Kidney epithelial cell (primary cell): ENCODE results near the gene ACSM5. TPM values are rescaled to one million over a fixed set of nuclear protein-coding genes. Genes with fewer than 3 reads are reported as not detected.
"Not testable (repeated sequence)": the region's sequence is repeated elsewhere in the genome, so short reads cannot be mapped to it uniquely, and the experiment has no call there.

Experiments used
- DNase-seq: peaks from one replicate; pipeline ENCODE4 v3.0.0-alpha.2; 2010; ENCODE audit warnings: low read depth
- H3K27me3 ChIP-seq: 2 replicates; pipeline ENCODE4 v1.6.0; 2011; ENCODE audit warnings: low read length; ENCODE audit not compliant: control insufficient read depth, insufficient read depth
- H3K36me3 ChIP-seq: 2 replicates; pipeline ENCODE4 v1.5.1; 2011; ENCODE audit warnings: low read length; ENCODE audit not compliant: control insufficient read depth, insufficient read depth
- H3K4me3 ChIP-seq: 2 replicates; pipeline ENCODE4 v1.5.1; 2011; ENCODE audit warnings: low read depth, mild to moderate bottlenecking, control low read depth, low read length
- total RNA-seq: library from RNA; depleted of rRNA; stranded (reverse); fragments of >200 nt; gene quantifications from 2 replicates; pipeline ENCODE4 v1.2.3, GENCODE V29; 2015
- TF ChIP-seq, protein P1 (sequence below): IDR thresholded peaks from 2 replicates; pipeline ENCODE4 v1.5.1; 2011; ENCODE audit warnings: mild to moderate bottlenecking, moderate library complexity, low read length, control low read depth, inconsistent platforms; ENCODE audit not compliant: insufficient read depth, poor library complexity, severe bottlenecking

ACSM5 gene
- total RNA-seq, 1 donor from 2014 or later = not detected

DNA sequence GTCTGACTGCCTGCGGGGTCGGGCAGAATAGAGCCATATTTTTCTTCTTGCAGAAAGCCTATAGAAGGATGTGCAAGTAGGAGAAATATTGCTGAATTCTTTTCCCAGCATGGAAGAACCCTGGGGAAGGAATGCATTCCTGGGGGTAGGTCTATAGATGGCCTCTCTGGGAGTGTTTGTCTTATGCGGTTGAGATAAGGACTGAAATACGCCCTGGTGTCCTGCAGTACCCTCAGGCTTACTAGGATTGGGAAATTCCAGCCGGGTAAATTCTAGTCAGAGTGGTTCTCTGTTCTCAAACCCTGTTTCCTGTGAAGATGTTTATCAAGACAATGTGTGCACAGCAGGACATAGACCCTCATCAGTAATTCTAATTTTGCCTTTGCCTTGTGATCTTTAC is 44.3 kb downstream of the ACSM5 start:
- not testable (repeated sequence) for H3K36me3 ChIP-seq, H3K27me3 ChIP-seq, DNase-seq, H3K4me3 ChIP-seq

DNA sequence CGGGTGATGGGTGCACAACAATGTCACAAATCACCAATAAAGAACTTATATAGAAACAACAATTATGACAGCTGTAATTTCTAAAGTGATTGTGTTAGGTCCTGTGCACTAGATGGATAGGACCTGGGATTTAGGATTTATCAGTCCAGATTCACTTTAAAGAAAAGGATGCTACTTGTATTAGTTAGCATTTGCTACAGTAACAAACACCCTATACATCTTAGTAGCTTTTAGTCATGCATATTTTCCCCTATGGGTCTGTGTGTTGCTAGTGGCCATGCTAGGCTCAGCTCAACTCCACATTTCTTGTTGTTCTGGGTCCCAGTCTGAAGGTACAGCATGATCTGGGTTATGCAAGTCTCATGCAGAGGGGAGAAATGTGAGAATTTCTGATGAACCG is 49.9 kb downstream of the ACSM5 start:
- H3K36me3 ChIP-seq, H3K4me3 ChIP-seq, H3K27me3 ChIP-seq, DNase-seq: not testable (repeated sequence)

DNA sequence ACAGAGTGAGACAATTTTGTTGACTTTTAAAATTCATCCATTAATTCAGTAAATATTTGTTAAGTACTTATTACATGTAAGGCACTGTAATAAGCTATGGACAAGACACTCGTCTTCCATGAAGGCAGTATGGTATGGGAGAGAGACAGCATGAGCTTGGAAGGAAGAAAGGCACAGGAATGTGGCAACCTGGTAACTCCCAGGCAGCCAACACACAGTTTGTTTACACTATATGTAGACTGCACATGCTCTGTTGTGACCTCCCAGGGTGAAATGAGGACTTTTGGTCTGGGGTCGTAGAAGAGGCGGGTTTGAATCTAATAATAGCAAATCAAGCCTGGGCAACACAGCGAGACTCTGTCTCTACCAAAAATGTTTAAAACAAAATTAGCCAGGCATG is 51.0 kb downstream of the ACSM5 start:
- H3K4me3 ChIP-seq, DNase-seq, H3K36me3 ChIP-seq, H3K27me3 ChIP-seq: not testable (repeated sequence)

GRCh38 chr16:20468954-20469353 is 59.6 kb downstream of the ACSM5 start:
- H3K4me3 ChIP-seq, DNase-seq, H3K27me3 ChIP-seq, H3K36me3 ChIP-seq: not testable (repeated sequence)

DNA sequence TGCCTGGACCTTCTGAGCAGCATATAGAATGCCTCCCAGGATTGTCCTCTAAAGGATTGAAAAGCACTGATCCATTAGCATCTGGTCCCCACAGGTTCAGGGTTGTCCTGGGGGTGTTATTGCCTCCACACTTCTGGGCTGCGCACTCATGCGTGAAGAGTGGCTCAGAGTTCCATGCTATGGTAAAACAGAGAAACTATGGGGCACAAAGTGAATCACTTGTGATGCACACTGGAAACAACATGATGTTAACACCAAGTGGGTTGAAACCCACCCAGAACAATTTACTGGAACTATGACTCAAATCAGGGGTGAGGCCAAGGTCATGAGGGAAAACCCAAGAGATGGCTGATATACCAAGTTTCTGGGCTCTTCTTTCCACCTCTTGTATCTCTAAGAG is 60.6 kb downstream of the ACSM5 start:
- H3K27me3 ChIP-seq, DNase-seq, H3K4me3 ChIP-seq, H3K36me3 ChIP-seq: not testable (repeated sequence)

DNA sequence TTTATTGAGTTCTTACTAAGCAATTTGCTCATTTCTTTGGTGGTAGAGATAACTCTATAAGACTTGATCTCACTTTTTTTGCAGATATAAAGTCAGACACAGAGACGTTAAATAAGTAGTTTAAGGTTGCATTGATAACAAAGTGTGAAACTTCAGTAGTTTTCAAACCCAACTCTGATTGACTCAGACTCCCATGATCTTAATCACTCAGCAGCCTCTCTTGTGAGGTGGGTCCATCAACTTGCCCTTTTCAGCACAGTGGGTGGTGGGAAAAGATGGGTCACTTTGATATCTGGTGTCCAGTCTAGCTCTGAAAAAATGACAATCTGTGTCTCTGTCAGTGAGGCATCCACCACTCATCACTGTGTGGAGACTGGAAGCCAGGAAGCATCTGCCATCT is 61.4 kb downstream of the ACSM5 start:
- not testable (repeated sequence) for H3K36me3 ChIP-seq, H3K27me3 ChIP-seq, H3K4me3 ChIP-seq, DNase-seq

- not testable (repeated sequence) for DNase-seq, H3K4me3 ChIP-seq, H3K36me3 ChIP-seq, H3K27me3 ChIP-seq
These were observed 67.9 kb downstream of the ACSM5 start for GRCh38 chr16:20477188-20477744.

- not testable (repeated sequence) for DNase-seq, H3K36me3 ChIP-seq, H3K27me3 ChIP-seq
These were observed 74.7 kb downstream of the ACSM5 start for GRCh38 chr16:20483989-20484388.

GRCh38 chr16:20484726-20485125 is 75.4 kb downstream of the ACSM5 start:
- DNase-seq = no peak
- TF ChIP-seq, protein P1, sequence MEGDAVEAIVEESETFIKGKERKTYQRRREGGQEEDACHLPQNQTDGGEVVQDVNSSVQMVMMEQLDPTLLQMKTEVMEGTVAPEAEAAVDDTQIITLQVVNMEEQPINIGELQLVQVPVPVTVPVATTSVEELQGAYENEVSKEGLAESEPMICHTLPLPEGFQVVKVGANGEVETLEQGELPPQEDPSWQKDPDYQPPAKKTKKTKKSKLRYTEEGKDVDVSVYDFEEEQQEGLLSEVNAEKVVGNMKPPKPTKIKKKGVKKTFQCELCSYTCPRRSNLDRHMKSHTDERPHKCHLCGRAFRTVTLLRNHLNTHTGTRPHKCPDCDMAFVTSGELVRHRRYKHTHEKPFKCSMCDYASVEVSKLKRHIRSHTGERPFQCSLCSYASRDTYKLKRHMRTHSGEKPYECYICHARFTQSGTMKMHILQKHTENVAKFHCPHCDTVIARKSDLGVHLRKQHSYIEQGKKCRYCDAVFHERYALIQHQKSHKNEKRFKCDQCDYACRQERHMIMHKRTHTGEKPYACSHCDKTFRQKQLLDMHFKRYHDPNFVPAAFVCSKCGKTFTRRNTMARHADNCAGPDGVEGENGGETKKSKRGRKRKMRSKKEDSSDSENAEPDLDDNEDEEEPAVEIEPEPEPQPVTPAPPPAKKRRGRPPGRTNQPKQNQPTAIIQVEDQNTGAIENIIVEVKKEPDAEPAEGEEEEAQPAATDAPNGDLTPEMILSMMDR = no peak
- H3K4me3 ChIP-seq = no peak overlapping the region
- H3K36me3 ChIP-seq = no peaks in the 10 kb centered on the region
- H3K27me3 ChIP-seq = no peaks in the 10 kb centered on the region

More at GRCh38 chr16:20483989-20484388, 74.7 kb downstream of the ACSM5 start:
- H3K4me3 ChIP-seq = not testable (repeated sequence)

DNA sequence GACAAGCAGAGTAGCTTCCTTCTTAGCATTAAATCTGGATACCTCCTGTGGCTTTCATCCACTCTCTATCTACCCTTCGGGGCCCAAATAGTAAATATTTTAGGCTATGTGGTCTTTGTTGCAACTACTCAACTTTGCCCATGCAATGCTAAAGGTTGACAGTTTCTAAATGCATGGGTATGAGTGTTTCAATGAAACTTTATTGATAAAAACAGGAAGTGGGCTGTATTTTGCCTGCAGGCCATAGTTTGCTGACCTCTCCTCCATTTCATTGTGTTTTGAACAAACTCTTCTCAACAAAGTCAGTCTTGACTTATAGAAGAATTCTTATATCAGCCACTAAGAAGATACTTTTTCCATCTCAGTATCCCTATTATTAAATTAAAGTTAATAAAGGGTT is 76.1 kb downstream of the ACSM5 start:
- Histone ChIP-seq H3K4me3 (no peak overlapping the region), H3K36me3 (no peaks in the 10 kb centered on the region), H3K27me3 (no peaks in the 10 kb centered on the region)
- TF ChIP-seq, protein P1 = no peak
- no peak for DNase-seq

Other genes with a start within 250 kb of the ACSM5 start
- not detected in 2 replicates for gene GP2, start 82.0 kb upstream of the ACSM5 start, total RNA-seq
- 0.07 TPM in 1 of 2 replicates, not detected in the other for gene UMOD, start 56.8 kb upstream of the ACSM5 start, total RNA-seq
- gene PDILT, start 4.8 kb upstream of the ACSM5 start, total RNA-seq = not detected in 2 replicates
- gene ACSM2A, start 42.0 kb downstream of the ACSM5 start, total RNA-seq = not detected in 2 replicates
- not detected in 2 replicates for gene ACSM2B, start 166.8 kb downstream of the ACSM5 start, total RNA-seq